HG03342 (cell line): ENCODE measurements around the gene EFEMP1.

Experiments used
- ATAC-seq: cut with Tn5 transposase; IDR thresholded peaks from one replicate; pipeline ENCODE4 v1.9.1; 2021; ENCODE audit warnings: mild to moderate bottlenecking, moderate library complexity; ENCODE audit not compliant: unreplicated experiment

EFEMP1 gene

DNA sequence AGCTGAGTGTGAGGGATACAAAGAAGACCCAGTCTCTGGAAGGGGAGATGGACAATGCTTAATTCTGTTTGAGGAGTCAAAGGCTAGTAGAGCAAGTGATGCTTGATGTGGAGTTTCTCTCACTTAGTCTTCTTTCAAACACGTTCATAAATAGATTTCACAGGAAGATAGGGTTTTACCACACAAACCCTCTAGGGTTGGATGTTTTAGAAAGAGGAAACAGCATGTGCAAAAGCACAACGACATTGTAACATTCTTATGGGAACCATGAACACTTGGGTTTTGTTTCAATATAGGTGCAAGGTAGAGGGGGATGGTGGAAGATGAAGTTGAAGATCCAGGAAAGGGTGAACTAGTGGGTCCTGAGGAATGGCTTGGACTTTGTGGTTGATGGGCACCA, 10.8 kb upstream of the EFEMP1 start:
- no peak for ATAC-seq

DNA sequence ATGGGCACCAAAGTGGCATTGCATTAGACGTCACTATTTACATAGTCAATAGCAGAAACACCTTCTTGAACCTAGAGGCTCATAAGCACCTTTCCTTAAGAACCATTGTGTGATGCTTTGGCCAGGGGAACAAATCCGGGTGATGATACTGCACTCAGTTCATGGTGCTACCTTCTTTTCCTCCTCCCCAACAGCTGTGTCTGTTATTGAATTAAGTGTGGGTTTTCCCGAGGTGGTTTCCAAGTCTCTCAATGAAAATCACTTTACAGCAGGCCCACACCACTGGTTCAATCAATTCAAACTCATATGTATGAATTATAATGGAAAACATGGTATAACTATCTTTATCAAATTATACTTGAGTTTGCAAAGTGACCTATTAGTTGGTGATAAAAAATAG, 9.3 kb upstream of the EFEMP1 start:
- ATAC-seq: no peak

DNA sequence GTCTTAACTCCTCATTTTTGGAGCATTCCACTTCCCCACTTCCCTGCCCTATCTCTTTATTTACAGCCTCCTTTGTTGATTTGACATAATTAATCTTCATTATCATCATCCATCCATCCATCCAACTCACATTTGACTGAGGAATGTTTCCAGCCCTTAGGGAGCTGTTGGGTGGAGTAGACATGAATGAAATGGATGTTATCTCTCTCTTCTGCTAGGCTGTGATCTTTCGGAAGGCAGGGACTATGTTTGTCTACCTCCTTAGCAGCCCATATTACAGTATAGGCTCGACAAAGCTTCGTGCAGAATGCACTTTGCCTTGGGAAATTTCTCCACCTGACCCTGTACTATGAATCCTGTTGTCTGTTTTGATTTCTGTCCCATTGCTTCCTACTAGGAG, 7.7 kb upstream of the EFEMP1 start:
- no peak for ATAC-seq

DNA sequence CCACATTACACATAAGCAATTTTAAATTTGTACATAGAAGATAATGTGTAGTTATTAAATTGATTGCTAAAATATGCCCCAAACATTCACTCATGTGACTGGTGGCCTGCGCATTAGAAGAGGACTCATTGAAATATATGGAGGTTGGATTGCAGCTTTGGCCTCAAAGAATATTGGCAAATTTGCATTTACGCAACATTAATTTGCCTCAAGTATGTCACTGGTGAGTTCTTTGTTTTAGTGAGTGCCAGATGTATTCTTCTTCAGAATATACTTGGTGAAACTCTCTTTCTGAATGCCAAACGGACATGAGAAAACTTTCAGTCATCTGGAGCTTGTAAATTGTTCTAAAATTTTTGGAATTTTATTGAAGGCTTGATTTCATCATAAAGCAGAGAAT, 5.9 kb upstream of the EFEMP1 start:
- ATAC-seq: no peak

DNA sequence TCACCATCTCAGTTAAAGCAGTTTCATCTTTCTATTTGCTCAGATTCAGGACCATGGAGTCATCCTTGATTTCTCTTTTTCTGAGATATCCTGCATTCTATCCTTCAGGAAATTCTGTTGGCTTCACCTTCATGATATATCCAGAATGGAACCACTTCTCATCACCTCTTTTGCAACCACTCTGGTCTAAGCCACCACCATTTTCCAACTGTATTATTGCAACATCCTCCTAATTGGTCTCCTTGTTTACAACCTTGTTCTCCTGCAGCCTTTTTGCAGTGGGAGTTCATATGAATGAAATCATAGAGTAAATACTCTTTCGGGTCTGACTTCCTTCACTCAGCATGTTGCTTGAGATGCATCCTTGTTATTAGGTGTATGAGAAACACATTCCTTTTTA, 3.4 kb upstream of the EFEMP1 start:
- no peak for ATAC-seq

DNA sequence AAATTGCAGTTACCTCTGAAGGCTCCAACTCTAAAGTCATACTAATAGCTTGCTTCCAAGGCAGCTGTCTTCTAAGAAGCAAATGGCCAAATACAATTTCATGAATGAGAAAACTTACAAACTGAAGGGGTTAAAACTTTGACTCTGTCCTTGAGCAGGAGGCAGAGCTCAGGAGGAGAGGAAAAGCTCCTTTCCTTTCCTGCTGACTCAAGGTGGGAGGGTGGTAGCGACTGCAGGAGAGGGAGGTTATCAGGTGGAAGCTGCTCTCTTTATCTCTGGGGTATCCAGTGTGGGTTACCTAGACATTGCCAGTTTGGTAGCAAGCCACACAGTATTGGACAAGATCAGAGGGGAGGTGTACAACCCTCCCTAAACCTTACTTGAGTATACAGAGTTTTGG, 2.7 kb upstream of the EFEMP1 start:
- ATAC-seq: no peak

DNA sequence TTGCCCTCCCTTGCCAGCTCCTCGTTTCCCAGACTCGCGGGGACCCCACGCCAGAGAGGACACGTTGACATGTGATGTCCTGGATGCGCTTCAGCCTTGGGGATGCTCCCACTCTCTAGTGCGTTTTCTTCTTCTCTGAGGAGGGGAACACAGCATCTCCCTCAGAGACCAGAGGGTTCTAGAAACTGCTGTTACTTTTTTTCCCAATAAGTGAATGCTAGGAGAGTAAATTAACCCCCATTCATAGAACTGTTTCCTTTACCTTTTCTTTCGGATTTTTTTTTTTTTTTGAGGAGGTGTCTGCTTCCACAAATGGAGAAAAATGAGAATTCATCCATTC, 370 bp upstream of the EFEMP1 start:
- no peak for ATAC-seq

DNA sequence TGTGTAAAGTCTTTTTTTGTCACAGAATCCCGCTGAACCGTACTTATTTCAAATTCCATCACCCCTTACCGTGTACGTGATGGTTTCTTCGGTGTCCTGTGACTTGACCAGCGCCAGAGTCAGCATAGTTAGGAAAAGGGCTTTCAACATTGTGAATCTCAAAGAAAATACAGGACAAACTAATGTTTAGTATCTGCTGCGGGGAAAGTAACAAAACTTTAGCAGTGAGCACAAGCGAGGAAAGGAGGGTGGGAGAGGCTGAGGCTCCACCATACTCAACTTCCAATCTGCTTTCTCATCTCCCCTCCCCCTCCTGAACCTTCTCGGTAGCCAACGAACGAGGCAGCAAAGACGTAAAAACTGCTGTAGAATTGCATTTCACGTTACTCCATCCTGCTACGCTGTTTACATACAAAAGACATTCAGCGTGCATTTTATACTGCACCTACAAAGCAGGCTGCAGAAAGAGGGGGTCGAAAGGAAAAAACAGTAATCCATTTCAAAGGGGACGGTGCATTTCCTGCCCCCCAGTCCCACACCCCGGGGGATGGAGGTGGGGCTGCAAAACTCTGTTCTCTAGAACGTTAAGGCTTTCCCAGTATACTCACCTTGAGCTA, 1.2 kb downstream of the EFEMP1 start:
- no peak for ATAC-seq

DNA sequence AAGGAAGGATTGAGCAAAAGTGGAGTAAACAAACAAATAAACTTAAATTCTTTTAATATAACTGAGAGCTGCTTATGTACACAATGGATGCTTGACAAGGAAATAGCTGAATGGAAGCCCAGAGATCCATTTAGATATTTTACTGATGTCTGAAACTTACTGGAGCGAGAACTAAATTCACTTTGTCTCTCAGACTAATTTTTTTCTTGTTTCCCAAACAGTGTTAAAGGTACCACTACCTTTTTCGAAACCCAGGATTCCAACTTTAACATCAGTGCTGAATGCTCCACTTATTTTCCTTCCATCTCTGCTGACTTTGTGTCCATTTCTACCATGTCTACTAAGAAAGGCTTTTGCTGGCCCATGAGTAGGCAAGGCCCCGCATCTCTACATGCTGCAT, 4.0 kb downstream of the EFEMP1 start:
- no peak for ATAC-seq

DNA sequence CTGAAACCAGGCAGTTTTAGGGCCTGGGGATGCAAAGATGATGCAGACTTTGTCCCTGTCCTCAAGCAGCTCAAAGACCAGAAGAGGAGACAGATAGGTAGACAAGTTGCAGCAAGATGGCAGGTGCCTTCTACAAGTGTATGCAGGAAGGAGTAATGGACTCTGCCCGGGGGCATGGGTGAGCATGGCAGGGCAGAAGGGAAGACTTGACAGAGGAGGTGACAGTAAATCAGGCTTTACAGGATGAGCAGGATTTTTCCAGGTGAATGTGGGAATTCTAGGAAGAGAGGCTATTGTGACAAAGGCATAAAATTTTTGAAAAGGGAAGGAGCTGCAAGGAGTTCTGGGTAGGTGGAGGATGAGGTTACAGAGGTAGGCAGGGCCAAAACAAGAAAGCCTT, 4.7 kb downstream of the EFEMP1 start:
- ATAC-seq: no peak

DNA sequence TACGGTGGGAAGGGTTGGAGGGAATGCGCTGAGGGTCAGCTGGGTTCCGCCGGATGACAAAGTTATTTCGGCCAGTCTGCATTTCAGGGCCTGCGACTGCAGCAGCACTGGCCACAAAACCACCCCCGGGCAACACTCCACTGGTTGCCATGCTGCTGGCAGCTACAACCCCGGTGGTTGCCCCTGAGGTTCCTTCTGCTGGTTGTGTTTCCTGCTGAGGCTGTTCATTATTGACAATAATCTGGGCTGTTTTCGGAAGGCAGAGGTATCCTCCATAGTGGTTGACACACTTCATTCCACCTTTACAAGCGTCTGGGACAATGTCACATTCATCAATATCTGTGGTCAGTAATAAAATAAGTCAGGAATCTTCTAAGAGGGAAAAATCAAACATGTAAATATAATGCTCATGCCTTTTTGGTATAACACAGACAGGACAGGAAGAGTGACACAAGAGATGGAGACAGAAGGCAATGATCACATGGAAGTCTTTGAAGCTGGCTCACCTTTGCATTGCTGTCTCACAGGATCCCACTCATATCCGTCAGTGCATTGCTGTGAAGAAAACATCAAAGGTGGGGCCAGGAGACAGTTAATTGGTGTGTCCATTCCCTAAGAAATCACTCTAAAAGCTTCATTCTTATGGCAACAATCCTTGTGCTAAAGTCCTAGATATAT, 5.7 kb downstream of the EFEMP1 start:
- ATAC-seq: no peak

DNA sequence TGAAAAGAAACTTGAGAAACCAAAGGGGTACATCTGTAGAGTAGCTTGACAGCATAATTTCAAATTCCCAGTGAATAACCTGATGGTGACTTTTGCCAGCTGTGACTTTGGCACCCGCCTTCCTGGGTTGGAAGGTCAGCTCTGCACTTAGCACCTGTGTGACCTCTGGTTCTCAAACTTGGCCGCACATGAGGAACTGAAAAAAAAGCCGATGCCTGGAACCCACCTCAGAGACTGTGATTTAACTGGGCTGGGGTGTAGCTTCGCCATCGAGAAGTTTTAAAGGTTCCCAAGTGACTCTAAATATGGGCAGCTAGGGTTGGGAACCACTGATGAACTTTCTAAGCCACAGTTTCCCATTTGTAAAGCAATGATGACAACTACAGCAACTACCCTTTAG, 6.5 kb downstream of the EFEMP1 start:
- ATAC-seq: no peak

DNA sequence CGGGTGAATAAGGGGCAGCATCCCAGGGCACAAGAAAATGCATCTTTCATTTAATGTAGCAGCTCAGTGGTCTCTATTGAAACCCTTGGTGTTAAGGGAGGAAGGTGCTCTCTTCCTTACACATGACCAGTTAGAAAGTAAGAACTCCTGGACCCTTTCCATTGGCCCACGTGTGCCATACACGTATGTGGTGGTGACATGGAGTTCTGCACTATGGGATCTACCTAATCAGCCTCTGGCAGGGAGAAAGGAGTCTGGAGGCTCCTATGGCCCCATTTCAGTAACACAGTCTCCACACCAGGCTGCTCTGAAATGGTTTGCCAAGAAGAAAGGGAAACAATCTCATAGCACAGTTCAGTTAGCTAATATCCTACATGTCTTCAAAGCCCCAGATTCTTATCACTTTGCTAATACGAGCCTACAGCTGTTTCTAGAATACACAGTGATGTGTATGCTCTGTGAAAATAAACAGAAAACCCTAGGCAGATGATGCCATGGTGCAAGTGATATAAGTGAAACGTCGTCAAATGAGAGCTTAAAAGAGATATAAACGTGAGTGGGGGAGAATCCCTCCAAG, 7.0 kb downstream of the EFEMP1 start:
- ATAC-seq: no peak

DNA sequence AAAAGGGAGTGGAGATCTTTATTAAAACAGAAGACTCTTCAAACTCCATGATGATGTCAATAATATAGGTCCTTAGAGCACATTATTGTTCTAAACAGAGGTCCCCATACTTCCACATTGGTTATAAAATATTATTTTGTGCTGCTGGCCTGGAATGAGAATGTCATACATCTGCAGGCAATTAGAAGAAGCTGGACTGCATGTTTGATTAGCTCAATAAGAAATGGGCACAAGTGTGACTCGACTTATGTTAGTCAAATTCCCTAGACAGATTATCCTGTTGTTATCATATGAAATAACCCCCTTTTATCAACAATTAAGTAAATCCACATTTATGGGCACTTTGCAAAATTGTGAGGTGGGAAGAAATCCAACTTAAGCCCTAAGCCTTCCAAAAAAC, 8.8 kb downstream of the EFEMP1 start:
- ATAC-seq: no peak

DNA sequence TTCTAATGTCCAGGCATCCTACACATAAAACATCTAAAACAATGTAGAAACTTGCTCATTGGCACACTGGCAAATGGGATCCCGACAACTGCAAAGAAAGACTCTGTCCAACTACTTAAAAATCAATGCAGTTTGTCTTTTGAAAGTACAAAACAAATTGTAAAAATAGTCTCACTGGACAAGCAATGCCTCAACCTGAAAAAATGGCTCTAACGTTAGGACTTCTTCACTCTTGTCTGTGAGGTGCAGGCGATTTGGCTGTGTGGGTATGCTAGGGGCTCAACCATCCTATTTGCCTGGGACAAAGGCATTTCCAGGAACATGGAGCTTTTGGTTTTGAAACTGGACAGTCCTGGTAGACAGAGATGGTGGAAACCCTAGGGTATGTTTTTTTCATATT, 10.7 kb downstream of the EFEMP1 start:
- ATAC-seq: no peak

DNA sequence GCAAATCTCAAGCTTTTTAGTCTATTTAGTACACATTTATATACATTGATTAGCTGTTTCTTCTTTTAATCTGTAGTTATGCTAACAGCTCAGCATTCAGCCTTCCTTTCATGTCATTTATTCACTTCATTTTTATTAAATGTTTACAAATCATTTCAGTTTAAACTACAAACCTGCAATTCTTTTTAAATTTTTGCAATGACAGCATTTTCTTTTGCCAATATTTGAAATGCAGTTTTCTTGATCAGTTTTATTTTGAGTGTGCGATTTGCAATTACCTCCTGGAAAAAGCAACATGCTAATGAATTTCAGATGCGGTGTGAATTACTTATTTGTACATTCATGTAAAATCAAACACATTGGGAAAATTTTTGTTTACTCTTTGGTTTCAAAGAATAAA, 13.5 kb downstream of the EFEMP1 start:
- no peak for ATAC-seq

DNA sequence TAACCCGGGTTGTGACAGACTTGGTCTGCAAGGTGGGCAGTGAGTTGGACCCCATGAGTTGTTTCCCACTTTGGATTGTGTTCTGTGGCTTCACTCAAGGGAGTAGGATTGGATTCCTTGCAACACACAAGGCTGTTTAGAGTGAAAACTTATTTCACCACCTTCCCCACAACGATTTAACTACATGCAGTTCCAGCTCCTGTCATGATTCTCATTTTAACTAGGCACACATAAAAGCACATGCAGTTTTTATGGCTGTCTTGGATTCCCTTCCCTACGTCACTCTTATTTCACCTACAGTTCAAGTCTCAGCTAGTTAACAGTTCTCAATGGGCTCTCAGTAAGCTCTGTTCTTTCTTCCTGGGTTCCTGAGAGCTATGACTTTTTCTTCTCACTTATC, 15.9 kb downstream of the EFEMP1 start:
- no peak for ATAC-seq

DNA sequence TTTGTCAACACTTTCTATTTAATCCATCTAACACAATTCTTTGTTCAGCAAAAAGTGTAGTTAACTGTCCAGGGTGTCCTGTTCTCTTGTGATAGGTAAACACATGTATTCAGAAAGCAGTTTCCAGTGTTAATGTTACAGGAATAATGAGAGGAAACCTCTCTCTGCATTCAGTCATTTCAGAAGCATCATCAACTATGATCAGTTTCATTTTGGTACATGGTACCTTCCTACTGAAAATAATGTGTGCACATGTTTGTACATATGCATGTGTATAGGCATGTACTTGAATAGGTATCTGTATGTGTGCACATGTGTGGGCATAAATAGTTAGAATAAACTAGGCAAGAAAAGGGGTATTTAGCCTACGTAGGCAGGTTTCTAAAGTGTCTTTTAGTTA, 16.6 kb downstream of the EFEMP1 start:
- ATAC-seq: no peak

DNA sequence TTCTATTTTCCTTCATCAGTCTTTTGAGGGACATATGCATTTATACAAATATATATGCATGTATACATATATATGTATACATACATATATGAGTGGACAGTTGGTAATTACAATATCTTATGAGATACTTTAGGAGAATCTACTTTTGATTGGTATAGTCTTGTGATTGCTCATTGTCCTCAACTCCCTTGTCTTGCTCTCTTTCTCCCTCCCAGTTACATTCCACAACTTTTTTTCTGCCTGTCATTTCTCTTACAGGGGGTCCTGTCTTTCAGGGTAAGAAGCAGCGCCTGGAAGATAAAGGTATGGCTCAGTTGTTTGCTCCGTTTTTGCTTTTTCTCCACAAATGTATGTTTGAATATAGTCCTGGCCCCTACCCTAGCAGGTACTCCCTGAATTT, 19.9 kb downstream of the EFEMP1 start:
- no peak for ATAC-seq

DNA sequence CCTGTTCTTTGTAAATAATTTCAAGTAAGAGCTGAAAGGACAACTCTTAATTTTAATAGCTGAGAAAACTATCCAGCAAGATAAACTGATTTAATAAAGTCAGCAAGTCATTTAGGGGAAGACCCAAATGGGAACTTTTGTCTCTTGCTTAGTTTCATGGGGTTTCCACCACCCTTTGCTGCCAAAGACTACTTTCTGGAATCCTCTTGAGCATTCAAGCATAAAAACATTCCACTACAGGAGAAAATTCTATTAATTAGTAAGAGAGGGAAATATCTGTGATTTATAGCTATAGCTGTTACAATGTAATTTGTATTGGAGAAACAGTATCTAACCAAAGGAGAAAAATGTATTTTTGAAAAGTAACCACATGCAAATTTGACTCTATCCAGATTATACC, 20.6 kb downstream of the EFEMP1 start:
- no peak for ATAC-seq

DNA sequence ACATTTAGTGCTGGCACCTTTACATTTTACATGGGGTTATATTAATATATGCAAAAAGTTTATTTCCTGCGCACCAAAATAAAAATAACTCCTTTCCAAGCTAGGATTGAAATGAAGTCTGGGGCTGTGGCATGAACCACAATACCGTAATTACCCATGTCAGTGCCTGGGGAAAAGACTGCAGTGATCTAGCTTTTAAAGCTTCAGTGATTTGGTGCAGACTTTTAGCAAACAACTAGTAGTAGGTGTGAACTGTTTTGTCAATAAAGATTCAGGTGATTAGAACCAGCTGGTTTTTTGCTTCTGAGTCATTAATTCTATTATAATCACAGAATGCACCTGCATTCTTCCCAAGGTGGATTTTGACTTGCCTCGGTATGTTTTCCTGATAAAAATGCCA, 21.2 kb downstream of the EFEMP1 start:
- ATAC-seq: no peak

DNA sequence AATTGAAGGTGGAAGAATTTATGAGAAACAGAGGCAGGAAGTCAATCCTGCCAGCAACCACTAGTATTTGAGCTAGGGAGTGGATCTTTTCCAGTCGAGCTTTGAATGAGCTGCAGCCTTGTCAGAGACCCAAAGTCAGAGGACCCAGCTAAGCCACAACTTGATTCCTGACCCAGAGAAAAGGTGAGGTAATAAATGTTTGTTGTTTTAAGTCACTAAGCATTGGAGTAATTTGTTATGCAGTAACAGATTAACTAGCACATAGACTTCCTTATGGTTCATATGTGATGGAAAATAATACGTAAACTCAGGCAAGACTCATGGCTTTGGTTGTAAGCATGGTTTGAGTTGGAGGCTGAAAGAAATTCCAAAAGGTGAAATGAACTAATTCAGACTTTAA, 21.6 kb downstream of the EFEMP1 start:
- ATAC-seq: no peak

DNA sequence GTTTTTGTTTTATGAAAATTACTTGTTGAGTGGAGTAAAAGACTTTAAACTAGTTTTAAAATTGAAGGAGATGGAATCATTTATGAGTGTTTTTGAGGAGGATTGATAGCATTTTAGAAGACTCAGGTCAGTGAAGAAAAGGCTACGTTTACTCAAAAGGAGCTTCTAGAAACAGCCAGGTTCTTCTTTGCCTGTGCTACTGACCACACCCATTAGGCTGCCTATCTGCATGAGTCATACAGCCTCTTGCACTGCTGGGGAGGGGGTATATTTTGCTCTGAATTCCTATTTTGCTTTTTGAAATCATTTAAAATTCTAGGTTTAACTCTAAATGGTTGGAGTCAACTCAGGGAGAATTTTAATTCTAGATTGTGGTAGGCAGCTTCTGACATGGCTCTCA, 22.3 kb downstream of the EFEMP1 start:
- ATAC-seq: no peak
